IPS-11a (cell line): ENCODE measurements around the gene C1QL1.

Experiments used
- H3K4me3 ChIP-seq: one replicate; pipeline ENCODE4 v1.5.1; 2013; ENCODE audit warnings: low read depth, low read length, control low read depth

C1QL1 gene

GRCh38 chr17:44915862-44916780 is 52.0 kb downstream of the C1QL1 start:
- H3K4me3 ChIP-seq, result no peak overlapping the region

DNA sequence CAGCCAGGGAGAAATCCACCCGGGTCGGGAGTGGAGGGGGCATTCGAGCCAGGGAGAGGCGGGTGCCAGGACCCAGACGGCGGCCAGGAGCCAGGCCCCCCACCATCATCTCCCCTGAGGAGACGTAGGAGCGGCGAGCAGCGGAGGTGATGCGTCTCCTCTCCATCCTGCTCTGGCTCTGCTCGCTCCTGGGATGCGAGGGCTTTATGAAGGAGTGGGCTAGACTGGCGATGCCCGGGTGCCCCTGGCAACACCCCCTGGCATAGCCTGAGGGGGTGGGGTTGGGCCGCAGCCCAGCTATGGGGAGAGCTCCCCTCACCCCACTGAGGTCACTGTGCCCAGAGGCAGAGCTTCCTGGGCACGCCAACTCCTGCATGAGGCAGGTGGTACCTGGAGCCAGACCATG is 52.8 kb downstream of the C1QL1 start, which contains the start of gene GFAP:
GFAP (minus strand) TSS at position 180 of the 406 bp plus-strand sequence; CDS start at position 166, 14 bp downstream.
- H3K4me3 ChIP-seq, result no peak within 1 kb of the TSS

DNA sequence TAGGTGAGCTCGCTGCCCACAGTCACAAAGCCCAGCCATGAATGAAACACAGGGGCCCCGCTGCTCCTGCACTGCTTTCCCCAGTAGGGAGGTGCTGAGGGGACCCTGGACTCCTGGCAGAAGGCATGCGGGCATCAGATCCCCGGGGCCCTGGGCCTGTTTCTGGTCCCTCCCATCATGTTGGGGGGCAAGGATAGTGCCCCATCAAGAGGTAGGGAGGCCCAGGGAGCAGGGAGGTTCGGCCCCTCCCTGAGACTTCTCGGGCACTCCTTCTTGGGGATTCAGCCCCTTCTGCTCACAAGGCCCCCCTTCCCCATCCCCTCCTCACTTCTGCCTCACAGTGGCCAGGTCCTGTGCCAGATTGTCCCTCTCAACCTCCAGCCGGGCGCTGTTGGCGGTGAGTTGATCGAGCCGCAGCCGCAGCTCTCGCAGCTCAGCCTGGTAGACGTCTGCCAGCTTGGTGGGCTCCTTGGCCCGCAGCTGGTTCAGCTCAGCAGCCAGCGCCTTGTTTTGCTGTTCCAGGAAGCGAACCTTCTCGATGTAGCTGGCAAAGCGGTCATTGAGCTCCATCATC is 53.3 kb downstream of the C1QL1 start:
- H3K4me3 ChIP-seq, result no peak overlapping the region

DNA sequence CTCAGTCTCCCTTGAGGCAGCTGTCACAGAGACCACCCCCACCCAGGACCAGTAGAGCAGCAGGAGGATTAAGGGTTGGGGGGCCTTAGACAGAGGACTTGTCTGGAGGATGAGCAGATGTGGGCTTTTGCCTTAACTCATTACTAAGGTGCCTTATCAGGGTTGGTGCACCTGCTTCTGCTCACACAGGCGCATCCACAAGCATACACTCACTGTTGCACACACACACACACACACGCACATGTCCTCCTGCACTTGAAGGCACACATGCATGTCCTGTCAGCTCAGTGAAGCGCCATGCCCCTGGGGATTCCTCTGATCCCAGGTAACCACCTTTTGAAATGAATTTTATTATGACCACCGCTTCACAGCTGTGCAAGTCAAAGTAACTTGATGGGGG is 54.0 kb downstream of the C1QL1 start:
- no peak overlapping the region for H3K4me3 ChIP-seq

- no peak overlapping the region for H3K4me3 ChIP-seq
These were observed 54.4 kb downstream of the C1QL1 start for GRCh38 chr17:44913676-44914075.

DNA sequence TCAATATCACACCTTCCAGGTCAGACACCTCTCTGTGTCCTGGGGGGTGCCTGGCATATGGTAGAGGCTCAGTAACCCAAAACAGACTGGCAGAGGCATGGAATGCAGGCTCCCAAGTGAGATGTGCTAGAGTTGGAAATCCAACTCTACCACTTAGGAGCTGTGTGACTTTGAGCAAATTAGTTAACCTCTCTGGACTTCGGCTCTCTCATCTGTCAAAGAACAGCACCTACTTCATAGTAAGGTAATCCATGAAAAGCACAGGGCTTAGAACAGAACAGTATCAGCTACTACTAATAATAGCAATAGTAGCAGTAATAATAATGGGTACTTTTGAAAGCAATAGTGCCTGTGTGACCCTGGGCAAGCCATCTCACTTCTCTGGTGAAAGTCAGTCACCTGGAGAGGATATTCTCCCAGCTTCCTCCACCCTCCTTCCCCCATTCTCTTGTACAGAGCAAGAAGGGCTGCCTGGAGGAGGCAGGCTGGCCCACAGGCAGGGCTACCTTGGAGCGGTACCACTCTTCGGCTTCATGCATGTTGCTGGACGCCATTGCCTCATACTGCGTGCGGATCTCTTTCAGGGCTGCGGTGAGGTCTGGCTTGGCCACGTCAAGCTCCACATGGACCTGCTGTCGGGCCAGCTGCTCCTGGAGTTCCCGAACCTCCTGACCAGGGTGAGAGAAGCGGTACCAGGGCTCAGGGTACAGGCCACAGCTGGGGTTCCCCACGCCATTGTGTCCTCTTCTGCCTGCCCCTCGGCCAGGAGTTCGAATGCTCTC is 55.1 kb downstream of the C1QL1 start:
- H3K4me3 ChIP-seq, result no peak overlapping the region

- peak overlapping the region; percentile 33 for H3K4me3 ChIP-seq
These were observed 56.7 kb downstream of the C1QL1 start for GRCh38 chr17:44911133-44912001.

DNA sequence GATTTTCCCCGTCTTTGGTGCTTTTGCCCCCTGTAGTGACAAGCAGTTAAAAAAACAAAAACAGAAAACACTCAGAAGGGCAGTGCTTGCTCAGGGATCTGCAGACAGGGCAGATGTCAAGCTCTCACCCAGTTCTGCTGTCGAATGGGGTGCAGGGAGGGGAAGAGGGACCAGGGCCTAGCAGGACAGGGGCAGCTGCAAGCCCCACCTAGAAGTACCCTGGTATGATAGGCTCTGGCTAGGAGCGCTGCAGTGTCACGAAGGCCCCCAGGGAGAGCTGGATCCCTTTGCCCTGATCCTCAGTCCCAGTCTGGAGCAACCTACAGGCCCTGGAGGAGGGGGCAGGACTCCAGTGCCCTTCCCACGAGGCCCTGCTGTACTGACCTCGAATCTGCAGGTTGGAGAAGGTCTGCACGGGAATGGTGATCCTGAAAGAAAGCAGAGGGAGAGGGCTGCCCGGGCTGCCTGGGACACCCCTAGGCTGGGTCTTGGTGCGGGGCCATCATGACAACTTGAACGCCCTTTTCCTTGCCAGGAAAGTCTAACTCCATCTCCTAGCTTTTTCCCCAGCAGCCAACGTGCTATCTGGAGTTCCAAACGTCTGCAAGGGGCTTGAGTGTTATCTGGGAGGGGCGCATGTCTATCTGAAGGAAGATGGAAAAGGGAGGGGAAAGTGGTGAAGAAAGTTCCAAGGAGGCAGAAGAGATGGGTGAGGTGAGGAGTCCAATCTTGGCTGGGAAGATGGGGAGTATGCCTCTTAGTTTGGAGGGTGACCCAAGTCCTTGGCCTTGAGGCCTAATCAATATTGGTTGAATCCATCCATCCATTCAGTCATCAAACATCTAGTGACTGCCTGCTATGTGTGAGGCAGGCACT is 57.6 kb downstream of the C1QL1 start:
- no peak overlapping the region for H3K4me3 ChIP-seq
